ENCODE measurements around the gene CFHR1.

- no peak for TF ChIP-seq CTCF (IDR thresholded peaks at IDR 0.05)
- TF ChIP-seq POLR2A (IDR thresholded peaks at IDR 0.05): no peak
Observed at GRCh38 chr1:196866974-196867373, 47.4 kb downstream of the CFHR1 start.
